GM20000 (cell line): ENCODE results near the gene KIF9.
"Not testable (repeated sequence)": the region's sequence is repeated elsewhere in the genome, so short reads cannot be mapped to it uniquely, and the experiment has no call there.

ENCODE experiments used
- DNase-seq: peaks from one replicate; pipeline ENCODE4 v3.0.0; 2012; ENCODE audit warnings: low spot score
- TF ChIP-seq, protein P1 (sequence below): IDR thresholded peaks from 2 replicates; pipeline ENCODE4 v1.5.1; 2012; ENCODE audit warnings: mild to moderate bottlenecking, control low read depth; ENCODE audit errors: extremely low read depth, missing control alignments

The KIF9 gene, protein sequence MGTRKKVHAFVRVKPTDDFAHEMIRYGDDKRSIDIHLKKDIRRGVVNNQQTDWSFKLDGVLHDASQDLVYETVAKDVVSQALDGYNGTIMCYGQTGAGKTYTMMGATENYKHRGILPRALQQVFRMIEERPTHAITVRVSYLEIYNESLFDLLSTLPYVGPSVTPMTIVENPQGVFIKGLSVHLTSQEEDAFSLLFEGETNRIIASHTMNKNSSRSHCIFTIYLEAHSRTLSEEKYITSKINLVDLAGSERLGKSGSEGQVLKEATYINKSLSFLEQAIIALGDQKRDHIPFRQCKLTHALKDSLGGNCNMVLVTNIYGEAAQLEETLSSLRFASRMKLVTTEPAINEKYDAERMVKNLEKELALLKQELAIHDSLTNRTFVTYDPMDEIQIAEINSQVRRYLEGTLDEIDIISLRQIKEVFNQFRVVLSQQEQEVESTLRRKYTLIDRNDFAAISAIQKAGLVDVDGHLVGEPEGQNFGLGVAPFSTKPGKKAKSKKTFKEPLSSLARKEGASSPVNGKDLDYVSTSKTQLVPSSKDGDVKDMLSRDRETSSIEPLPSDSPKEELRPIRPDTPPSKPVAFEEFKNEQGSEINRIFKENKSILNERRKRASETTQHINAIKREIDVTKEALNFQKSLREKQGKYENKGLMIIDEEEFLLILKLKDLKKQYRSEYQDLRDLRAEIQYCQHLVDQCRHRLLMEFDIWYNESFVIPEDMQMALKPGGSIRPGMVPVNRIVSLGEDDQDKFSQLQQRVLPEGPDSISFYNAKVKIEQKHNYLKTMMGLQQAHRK

DNA sequence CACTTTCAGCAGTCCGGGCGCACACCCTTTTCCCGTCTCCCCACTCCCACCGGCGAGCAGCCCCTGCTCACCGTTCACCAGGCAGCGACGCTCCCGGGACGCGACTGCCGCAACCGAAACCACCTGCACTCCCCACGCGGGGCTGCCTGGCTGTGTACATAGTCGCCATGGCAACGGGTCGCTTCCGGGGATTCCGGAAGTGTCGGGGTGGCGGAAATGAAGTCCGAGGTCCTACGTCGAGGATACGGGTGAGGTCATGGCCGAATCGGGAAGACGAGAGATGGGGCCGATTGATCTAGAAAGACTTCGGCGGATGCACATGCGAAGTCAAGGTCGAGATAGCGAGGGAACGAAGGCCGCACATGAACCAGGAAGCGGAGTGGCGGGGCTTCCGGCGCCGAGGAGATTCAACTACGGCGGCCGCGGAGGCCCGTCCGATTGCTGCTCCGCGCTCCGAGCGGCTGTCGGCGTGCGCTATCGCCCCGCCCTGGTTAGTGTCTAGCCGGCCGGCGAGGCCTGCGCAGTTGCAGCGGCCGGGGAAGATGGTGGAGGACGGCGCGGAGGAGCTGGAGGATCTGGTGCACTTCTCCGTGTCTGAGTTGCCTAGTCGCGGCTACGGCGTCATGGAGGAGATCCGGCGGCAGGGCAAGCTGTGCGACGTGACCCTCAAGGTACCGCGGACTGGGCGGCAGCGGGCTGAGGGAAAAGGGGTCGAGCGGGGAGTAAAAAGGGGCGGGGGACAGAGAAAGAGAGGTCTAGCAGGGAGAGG, at the start of gene KIF9, which contains the start of gene KLHL18:
KIF9 (minus strand) TSS at position 376 of the 769 bp plus-strand sequence. CDS start 5,425 bp downstream, outside the sequence.
KLHL18 (plus strand) TSS at position 521 of the 769 bp plus-strand sequence; CDS start at position 543, 22 bp downstream.
- TF ChIP-seq, protein P1, sequence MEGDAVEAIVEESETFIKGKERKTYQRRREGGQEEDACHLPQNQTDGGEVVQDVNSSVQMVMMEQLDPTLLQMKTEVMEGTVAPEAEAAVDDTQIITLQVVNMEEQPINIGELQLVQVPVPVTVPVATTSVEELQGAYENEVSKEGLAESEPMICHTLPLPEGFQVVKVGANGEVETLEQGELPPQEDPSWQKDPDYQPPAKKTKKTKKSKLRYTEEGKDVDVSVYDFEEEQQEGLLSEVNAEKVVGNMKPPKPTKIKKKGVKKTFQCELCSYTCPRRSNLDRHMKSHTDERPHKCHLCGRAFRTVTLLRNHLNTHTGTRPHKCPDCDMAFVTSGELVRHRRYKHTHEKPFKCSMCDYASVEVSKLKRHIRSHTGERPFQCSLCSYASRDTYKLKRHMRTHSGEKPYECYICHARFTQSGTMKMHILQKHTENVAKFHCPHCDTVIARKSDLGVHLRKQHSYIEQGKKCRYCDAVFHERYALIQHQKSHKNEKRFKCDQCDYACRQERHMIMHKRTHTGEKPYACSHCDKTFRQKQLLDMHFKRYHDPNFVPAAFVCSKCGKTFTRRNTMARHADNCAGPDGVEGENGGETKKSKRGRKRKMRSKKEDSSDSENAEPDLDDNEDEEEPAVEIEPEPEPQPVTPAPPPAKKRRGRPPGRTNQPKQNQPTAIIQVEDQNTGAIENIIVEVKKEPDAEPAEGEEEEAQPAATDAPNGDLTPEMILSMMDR = no peak
- peak; percentile 93 for DNase-seq

DNA sequence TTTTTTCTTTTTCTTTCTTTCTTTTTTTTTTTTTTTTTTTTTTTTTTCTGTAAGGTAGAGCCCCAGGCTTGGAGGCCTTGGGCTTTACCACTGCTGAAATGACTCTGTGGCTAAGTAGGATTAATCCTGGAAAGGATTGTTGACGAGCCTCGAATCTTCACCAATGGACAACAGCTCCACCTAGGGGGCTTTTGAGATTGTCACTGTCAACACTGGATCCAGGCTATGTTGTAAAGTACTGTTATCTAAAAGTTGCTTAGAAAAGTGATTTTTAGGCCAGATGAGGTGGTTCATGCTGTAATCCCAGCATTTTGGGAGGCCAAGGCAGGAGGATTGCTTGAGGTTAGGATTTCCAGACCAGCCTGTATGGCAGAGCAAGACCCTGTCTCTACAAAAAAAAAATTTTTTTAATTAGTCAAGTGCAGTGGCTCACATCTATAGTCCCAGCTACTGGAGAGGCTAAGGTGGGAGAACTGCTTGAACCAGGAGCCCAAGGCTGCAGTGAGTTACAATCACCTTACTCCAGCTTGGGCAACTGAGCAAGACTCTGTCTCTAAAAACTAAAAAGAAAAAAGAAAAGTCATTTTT, 41.8 kb upstream of the KIF9 start:
- TF ChIP-seq, protein P1 = peak; percentile 44
- DNase-seq = peak; percentile 70

DNA sequence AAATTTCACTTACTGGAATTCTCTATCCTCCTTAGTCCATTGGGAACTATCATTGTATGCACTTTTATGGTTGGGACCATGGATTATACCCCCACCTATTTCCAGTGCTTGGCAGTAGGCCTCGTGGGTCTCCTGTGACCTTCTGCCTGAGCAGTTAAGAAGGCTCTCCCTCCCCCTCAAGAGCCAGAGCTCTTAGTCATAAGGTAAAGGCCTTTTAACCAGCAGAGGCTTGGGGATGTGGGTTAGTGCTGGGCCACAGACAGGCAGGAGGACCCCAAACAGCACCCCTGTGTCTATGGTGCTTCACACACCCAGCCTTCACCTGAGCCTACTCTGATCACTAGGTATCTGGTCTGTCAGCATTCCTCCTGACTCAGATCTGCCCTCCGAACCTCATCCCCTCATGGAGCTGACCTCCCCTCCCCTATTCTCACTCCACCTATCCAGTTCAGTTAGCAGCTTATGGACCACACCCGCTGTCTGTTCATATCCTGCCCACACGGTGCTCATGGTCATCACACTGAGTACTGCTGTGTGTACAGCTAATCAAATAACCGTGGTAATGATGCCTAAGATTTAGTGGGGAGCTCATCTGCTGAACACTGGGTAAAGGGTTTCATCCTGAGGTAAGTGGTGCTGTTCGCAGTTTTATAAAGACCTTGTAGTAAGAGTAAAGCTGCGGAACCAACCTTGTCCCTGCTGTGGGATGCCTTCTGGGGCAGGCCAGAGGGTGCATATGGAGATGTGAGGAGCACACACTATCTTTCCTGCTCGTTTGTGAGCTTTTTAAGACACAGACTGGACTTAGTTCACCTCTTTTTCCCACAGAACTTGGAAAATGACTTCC, 41.1 kb upstream of the KIF9 start:
- TF ChIP-seq, protein P1 = no peak
- DNase-seq = no peak

DNA sequence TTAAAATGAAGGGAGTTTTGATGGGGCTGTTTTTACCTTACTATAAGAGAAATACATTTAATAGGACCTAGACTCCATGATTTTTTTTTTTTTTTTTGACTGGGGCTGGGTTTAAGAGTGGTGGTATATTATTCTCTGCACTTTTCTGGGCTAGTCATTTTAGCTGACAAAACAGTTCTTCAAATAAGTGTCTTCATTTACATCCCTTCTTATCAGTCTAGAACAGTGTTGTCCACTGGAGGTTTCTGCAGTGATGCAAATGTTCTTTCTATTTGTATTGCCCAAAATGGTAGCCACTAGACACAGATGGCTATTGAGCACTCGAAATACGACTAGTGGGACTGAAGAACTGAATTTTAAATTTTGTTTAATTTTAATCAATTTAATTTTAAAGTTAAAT, 37.4 kb upstream of the KIF9 start:
- no peak for DNase-seq
- TF ChIP-seq, protein P1 = no peak

DNA sequence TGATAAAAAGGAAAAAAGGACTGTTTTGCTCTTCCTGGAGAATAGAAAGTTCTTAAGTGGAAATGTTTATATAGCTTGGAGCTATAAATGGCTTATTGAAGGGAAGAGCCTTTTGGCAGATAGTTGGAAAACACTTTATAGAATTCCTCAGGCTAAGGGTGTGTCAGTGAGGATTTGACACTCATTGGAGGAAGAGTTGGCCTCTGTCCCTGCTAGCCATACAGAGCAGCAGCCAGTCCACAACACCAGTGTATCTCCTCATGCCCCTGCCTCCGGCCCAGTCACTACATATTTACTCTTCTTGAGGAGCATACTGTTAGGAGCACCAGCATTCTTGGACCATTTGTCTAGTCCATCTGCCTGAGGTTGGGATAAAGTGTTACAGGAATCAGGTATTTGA, 36.3 kb upstream of the KIF9 start:
- TF ChIP-seq, protein P1 = no peak
- DNase-seq = no peak

DNA sequence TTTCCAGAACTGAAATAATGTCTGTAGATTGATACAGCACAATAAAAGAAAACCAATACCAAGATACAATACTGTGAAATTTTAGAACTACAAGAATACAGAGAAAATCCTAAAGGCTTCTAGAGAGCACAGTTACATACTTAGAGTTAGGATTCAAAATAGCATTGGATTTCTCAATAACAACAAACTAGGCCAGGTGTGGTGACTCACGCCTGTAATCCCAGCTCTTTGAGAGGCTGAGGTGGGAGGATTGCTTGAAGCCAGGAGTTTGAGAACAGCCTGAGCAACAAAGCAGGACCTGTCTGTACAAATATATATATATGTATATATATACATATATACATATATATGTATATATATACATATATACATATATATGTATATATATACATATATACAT, 33.6 kb upstream of the KIF9 start:
- DNase-seq = not testable (repeated sequence)
